ENCODE measurements around the gene GLCE.

Gene GLCE

DNA sequence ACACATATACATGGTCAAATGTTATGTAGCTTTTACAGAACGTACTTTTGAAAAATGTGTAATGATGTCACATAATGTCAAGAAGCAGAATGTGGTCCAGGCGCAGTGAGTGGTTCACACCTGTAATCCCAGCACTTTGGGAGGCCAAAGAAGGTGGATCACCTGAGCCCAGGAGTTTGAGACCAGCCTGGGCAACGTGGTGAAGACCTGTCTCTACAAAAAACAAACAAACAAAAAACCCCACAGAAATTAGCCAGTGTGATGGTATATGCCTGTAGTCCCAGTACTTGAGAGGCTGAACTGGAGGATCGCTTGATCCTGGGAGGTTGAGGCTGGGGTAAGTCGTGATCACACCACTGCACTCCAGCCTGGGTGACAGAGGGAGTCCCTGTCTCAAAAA is 15.9 kb upstream of the GLCE start:
- Histone ChIP-seq H3K36me3 (no peaks in the 10 kb centered on the region), H4K20me1 (no peaks in the 10 kb centered on the region), H3K4me1 (no peaks in the 10 kb centered on the region), H3K27me3 (no peaks in the 10 kb centered on the region), H3K9ac (no peak overlapping the region), H3K27ac (no peak overlapping the region), H3K9me3 (replicated peaks in 1 of 11) (no peaks in the 10 kb centered on the region), H3K4me2 (no peak overlapping the region), H3K4me3 (no peak overlapping the region)
- no peak for TF ChIP-seq Cebpa-rat (IDR thresholded peaks at IDR 0.05)

DNA sequence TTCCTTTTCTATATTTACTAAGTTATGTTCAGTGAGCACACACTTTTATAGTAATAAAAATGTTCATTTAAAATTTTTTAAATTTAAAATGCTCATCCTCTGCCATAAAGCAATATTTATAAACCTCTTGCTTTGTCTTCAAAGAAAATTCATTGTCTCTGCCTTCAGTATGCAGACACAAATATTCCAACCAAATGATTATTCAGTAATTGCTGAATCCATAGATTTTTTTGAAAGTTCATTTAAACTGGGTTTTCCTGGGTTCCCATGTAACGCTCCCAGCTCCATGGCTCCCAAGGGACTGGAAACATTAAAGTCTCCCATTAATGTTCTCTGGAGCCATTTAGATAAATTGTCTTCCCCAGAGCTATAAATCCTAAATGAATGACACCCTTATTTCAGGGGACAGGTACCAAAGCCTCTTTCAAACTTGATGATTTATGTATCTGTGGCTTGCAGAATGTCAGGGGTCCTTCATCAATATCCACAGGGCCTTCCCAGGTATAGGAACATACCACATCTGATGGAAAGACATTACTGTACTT is 15.2 kb upstream of the GLCE start:
- no peaks in the 10 kb centered on the region for H3K4me1 ChIP-seq
- no peak overlapping the region for H3K4me3 ChIP-seq
- H3K4me2 ChIP-seq = no peak overlapping the region
- no peaks in the 10 kb centered on the region for H3K36me3 ChIP-seq
- no peak overlapping the region for H3K9ac ChIP-seq
- TF ChIP-seq Cebpa-rat (IDR thresholded peaks at IDR 0.05) = no peak
- no peaks in the 10 kb centered on the region for H3K9me3 ChIP-seq (replicated peaks in 1 of 11)
- H3K27ac ChIP-seq = no peak overlapping the region
- H4K20me1 ChIP-seq = no peaks in the 10 kb centered on the region
- no peaks in the 10 kb centered on the region for H3K27me3 ChIP-seq

DNA sequence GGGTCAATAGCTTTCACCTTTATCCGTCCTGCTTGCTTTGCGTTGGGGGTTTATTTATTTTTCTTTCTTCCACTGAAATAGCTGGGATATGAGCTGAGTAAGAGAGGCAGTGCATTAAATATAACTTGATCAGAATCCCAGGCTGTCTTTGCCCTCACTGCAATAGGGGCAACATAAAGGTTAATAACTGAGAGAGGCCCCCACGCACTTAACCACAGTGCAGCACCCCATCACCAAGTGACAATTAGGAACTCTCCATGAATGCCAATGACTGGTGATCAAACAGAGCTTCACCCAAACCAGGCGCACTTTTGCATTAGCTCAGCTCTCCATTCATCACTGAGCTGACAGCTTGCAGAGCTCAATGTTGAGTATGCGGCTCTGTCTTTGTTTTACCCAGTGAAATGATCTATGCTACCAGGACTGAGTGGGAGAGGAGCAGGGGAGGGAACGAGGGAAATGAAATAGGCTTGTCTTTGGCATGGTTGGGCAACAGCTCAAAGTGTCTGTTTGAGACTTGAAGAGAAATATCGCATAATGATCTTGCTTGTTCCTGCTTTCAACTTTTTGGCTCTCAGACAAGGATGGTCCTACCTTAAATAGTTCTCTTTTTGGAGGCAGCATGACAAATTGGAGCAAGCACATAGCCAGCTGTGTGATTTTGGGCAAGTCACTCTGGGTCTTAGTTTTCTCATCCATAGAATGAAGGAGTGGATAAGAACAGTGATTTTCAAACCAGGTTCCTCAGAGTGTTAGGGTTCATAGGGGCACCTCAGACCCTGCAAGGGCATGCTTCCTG is 14.5 kb upstream of the GLCE start:
- H3K36me3 ChIP-seq = no peaks in the 10 kb centered on the region
- H3K4me3 ChIP-seq = no peak overlapping the region
- H3K9ac ChIP-seq = no peak overlapping the region
- no peak overlapping the region for H3K4me2 ChIP-seq
- H3K27me3 ChIP-seq = no peaks in the 10 kb centered on the region
- no peaks in the 10 kb centered on the region for H4K20me1 ChIP-seq
- no peaks in the 10 kb centered on the region for H3K4me1 ChIP-seq
- no peaks in the 10 kb centered on the region for H3K9me3 ChIP-seq (replicated peaks in 1 of 11)
- TF ChIP-seq Cebpa-rat (IDR thresholded peaks at IDR 0.05) = no peak
- no peak overlapping the region for H3K27ac ChIP-seq

DNA sequence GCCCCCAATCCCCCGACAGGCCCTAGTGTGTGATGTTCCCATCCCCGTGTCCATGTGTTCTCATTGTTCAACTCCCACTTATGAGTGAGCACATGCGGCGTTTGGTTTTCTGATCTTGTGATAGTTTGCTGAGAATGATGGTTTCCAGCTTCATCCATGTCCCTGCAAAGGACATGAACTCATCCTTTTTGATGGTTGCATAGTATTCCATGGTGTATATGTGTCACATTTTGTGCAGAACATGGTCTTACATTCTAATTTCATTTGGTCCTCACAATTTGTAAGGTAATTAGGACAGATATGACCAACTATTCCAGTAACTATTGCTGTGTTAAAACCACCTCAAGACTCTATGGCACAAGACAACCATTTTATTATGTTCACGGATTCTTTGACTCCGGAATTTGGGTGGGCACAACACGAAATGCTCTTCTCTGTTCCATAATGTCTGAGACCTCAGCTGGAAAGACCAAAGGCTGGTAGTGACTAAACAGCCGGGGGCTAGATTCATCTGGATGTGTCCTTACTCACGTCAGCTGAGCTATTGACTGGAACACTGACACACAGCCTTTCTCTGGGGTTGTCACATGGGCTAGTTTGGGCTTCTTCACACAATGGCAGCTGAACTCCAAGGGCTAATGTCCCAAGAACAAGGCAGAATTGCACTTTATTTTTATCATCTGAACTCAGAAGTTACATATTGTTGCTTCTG is 13.6 kb upstream of the GLCE start:
- TF ChIP-seq Cebpa-rat (IDR thresholded peaks at IDR 0.05) = no peak
- Histone ChIP-seq H3K27me3 (no peaks in the 10 kb centered on the region), H3K27ac (no peak overlapping the region)

DNA sequence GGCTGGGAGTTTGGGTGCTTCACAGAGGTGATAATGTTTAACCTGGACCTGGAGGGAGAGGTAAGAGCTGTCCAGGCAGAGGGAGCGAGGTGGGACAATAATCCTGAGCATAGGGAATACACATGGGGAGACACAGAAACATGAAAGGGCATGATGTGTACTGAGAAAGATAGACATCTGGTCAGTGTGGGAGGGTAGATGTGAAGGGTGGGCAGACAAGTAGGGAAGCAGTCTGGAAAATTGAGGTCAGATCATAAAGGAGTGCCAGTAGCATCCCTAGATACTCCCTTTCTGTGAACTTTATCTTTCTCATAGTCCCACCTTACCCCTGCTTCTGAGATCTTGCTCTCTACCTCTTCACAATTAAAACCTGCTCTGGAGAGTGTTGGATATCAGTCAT is 12.0 kb upstream of the GLCE start:
- H3K27ac ChIP-seq = no peak overlapping the region
- H3K9me3 ChIP-seq (replicated peaks in 1 of 11) = no peaks in the 10 kb centered on the region
- no peaks in the 10 kb centered on the region for H3K36me3 ChIP-seq
- no peak for TF ChIP-seq Cebpa-rat (IDR thresholded peaks at IDR 0.05)
- H3K9ac ChIP-seq = no peak overlapping the region
- H3K27me3 ChIP-seq = no peaks in the 10 kb centered on the region
- no peaks in the 10 kb centered on the region for H3K4me1 ChIP-seq
- H4K20me1 ChIP-seq = no peaks in the 10 kb centered on the region
- no peak overlapping the region for H3K4me3 ChIP-seq
- no peak overlapping the region for H3K4me2 ChIP-seq

More for the DNA sequence above, 13.6 kb upstream of the GLCE start:
- Histone ChIP-seq H3K36me3 (no peaks in the 10 kb centered on the region), H3K4me3 (no peak overlapping the region), H3K4me1 (no peaks in the 10 kb centered on the region), H4K20me1 (no peaks in the 10 kb centered on the region), H3K9me3 (replicated peaks in 1 of 11) (no peaks in the 10 kb centered on the region), H3K4me2 (no peak overlapping the region), H3K9ac (no peak overlapping the region)

DNA sequence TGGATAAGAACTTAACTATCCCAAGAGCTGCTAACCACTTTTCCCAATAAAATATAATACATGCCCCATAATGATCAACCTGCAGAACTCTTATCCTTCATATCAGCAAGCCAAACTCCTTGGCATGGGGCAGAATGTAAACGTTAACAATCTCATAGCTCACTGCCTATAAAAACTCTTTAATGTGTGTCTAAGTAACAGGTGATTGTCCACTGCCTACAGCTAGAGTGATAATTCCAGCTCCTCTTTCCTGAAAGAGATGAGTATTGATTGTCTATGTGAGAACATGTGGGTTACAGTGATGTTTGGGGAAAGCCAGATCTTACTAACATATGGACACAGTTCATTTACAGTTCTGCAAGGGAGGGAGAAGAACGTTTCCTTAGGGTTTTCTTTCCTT is 11.3 kb upstream of the GLCE start:
- H3K36me3 ChIP-seq = no peaks in the 10 kb centered on the region
- no peaks in the 10 kb centered on the region for H3K9me3 ChIP-seq (replicated peaks in 1 of 11)
- H3K4me1 ChIP-seq = no peaks in the 10 kb centered on the region
- H3K9ac ChIP-seq = no peak overlapping the region
- no peak for TF ChIP-seq Cebpa-rat (IDR thresholded peaks at IDR 0.05)
- no peaks in the 10 kb centered on the region for H3K27me3 ChIP-seq
- no peak overlapping the region for H3K4me3 ChIP-seq
- no peak overlapping the region for H3K4me2 ChIP-seq
- no peaks in the 10 kb centered on the region for H4K20me1 ChIP-seq
- no peak overlapping the region for H3K27ac ChIP-seq

DNA sequence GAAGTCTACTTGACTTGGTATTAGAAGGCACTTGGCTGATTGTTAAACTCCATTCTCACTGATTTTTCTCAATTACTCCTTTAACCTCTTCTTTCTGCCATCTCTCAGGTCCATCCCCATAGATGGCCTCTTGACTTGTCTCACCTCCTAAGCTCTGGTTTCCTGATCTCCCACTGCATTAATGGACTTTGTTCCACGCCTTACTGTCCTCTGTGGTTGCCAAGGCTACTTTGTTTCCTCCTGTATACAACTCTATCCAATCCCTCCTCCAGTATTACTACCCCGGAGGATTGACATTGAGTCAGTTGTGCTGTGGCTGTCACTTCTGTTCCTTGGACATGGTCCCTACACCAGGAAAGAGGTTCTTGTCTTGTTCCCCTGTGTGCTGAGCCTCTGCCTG is 10.6 kb upstream of the GLCE start:
- no peaks in the 10 kb centered on the region for H3K9me3 ChIP-seq (replicated peaks in 1 of 11)
- TF ChIP-seq Cebpa-rat (IDR thresholded peaks at IDR 0.05) = no peak
- no peak overlapping the region for H3K9ac ChIP-seq
- no peaks in the 10 kb centered on the region for H3K36me3 ChIP-seq
- H3K4me3 ChIP-seq = no peak overlapping the region
- H3K4me1 ChIP-seq = peaks cover 0 to 3% (median 0%) of the 10 kb centered on the region in 10 experiments; a peak in 1 of 20 replicates
- H3K27me3 ChIP-seq = no peaks in the 10 kb centered on the region
- H3K27ac ChIP-seq = no peak overlapping the region
- no peaks in the 10 kb centered on the region for H4K20me1 ChIP-seq
- H3K4me2 ChIP-seq = no peak overlapping the region

DNA sequence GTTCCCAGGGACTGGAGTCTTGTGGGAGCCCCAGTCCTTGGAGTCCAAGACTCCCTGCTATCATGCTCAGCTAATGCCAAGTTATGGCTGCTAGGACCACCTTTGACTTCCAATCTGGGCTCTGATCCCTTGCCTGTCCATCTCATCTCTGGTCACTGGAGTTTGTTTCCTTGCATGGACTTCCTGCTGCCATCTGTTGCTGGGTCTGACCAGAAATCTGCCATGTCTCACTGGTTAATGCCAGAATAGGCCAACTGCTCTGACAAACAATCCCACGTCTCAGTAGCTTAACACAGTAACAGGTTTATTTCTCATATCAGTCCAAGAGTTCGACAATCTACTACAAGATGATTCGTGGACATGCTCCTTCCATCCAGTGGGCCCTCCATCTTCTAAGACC is 10.1 kb upstream of the GLCE start:
- no peak overlapping the region for H3K27ac ChIP-seq
- H3K9me3 ChIP-seq (replicated peaks in 1 of 11) = no peaks in the 10 kb centered on the region
- no peak overlapping the region for H3K4me3 ChIP-seq
- no peaks in the 10 kb centered on the region for H4K20me1 ChIP-seq
- no peaks in the 10 kb centered on the region for H3K27me3 ChIP-seq
- H3K4me2 ChIP-seq = no peak overlapping the region
- no peak for TF ChIP-seq Cebpa-rat (IDR thresholded peaks at IDR 0.05)
- H3K4me1 ChIP-seq = peaks cover 0 to 5% (median 0%) of the 10 kb centered on the region in 10 experiments; a peak in 1 of 20 replicates
- H3K36me3 ChIP-seq = no peaks in the 10 kb centered on the region
- H3K9ac ChIP-seq = no peak overlapping the region

DNA sequence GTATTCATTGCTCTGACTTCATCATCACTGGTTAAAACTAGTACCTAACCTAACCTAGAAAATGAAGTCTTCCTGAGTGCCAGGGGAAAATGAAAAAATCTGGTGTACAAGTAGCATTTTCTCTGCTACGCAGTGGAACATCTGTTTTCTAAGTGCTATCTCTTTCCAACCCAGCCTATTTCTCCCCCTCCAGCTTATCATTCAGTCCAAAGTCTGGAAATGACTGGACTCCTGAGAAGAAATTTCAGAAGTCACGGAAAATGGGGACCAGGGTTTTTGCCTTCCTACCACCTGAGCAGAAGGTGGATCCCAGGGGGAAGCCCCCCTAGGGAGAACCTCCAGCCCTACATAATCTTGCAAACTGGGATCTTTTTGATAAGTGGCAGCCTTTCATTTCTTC is 9.6 kb upstream of the GLCE start:
- Histone ChIP-seq H3K4me2 (no peak overlapping the region), H3K36me3 (no peaks in the 10 kb centered on the region), H3K27me3 (no peaks in the 10 kb centered on the region), H3K4me3 (no peak overlapping the region), H4K20me1 (no peaks in the 10 kb centered on the region), H3K9me3 (replicated peaks in 1 of 11) (no peaks in the 10 kb centered on the region), H3K4me1 (peaks cover 0 to 5% (median 0%) of the 10 kb centered on the region in 10 experiments; a peak in 1 of 20 replicates), H3K9ac (no peak overlapping the region), H3K27ac (no peak overlapping the region)
- no peak for TF ChIP-seq Cebpa-rat (IDR thresholded peaks at IDR 0.05)

Measured in BLaER1 treated with 17β-estradiol and CSF1 and Interleukin-3, amounts not matched to agents 10 nM and 100 nM (cell line).